Measurements from ENCODE around the gene NOXA1.
A peak's percentile ranks its signal among the peaks of the same experiment; 100 is the strongest.

- TF ChIP-seq CTCF (conservative IDR thresholded peaks at IDR 0.05 in 1 of 2, IDR thresholded peaks at IDR 0.05 in 1 of 2; ENCODE audit: low read depth in 1 of 2, low read length in 2 of 2) (peak; percentile 54 to 59), EZH2 (IDR thresholded peaks at IDR 0.05; ENCODE audit: low read length, missing control alignments) (no peak)
These were observed 16.2 kb upstream of the NOXA1 start for GRCh38 chr9:137406876-137407589.

All from fibroblast of lung (primary cell).